DLD1 (cell line): ENCODE measurements around the gene LRRN2.

Experiments
- in situ Hi-C: cut with HindIII; loops from 2 replicates; pipeline ENCODE4 v1.10.0; 2017; ENCODE audit warnings: low sequenced_read_pairs

LRRN2 gene

GRCh38 chr1:204669579-204669978, 16.0 kb downstream of the LRRN2 start:
- in situ Hi-C loops = no loop called here

- in situ Hi-C loops = no loop called here
These were observed 21.2 kb downstream of the LRRN2 start for GRCh38 chr1:204664384-204664651.

DNA sequence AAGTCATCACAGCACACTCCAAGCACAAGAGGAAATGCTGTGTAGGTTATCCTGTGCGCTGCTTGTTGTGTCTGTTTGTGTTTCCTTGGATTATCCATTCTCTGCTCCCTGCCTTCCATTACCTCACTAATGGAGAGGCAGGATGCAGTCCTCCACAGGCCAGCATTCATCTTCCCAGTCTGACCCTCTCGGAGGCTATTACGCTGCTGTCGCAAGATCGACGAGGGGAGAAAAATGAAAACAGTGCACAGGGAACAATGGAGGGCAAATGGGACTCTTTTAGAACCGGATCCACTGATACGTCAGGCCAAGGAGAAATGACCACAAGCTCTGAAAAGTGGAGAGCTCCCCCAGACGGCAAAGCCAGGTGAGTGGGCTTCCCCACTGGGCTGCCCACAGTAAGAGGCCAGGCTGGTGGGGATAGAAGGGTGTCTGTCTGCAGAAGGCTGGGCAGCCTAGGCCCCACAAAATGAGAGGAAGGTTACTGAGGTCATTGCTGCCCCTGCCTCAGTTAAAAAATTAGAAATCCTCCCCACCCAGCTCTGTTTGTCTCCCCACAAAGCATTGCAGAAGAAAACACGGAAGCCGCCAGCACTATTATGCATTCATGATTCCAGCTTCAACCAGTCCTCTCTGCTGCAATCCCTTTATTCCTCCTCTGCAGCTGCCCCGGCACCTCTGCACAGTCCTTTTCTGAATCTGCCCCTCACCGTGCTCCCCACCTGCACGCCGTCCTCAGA, 21.7 kb downstream of the LRRN2 start:
- in situ Hi-C loops = no loop called here

- in situ Hi-C loops = no loop called here
These were observed 23.0 kb downstream of the LRRN2 start for GRCh38 chr1:204662530-204662929.

DNA sequence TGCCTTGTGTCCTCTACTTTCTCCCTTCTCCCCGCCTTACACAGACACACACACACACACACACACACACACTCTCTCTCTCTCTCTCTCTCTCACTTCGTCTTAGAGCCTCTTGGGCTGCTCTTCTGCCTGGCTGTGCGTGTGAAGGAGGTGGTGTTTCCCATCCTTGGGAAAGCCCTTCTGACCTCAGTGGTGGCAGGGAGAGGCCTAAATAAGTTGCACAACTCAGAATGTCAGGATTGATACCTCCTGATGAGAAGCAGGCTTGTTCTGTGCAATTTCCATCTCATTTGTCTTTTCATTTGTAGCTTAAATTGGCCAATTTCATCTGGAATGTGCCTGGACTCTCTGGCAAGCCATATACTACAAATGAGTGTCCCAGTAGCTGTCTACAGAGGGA, 25.0 kb downstream of the LRRN2 start:
- in situ Hi-C loops = no loop called here

DNA sequence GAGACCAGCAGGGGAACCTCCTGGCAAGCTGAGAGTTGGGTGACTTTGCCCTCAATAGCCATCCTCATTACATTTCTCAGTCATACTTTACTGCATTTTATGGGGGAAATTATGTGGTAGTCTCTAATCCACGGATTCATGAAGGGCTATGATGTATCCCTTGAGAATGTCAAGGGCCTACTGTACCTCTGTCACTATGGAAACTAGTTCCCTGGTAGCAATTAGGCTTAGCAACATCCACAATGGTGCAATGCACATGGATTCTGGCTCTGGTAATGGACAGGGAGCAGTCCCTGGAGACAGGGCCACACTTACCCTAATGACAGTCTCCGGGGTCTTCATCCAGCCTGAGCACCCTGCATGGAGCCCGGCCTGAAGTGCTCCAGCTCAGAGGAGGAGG, 26.5 kb downstream of the LRRN2 start:
- in situ Hi-C loops = no loop called here

DNA sequence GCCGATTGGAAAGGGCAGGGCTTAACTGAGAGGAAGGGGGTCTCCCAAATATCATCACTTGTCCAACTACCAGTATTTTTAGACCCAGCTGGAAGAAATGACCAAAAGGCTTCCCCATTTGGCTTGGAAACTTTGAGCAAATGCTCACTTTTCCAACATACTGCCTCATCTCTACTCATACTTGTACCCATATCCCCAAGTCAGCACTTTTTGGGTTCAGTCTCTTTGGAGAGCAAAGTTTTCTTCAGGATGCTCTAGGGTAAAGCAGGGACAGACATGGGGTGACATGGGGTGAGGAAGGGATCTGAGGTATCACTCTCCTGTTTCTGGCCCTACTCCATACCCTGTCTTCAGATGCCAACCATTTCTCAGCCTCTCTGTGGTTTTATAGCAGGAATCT, 27.2 kb downstream of the LRRN2 start:
- in situ Hi-C loops = no loop called here

- in situ Hi-C loops = no loop called here
These were observed 31.8 kb downstream of the LRRN2 start for GRCh38 chr1:204653590-204654340.

DNA sequence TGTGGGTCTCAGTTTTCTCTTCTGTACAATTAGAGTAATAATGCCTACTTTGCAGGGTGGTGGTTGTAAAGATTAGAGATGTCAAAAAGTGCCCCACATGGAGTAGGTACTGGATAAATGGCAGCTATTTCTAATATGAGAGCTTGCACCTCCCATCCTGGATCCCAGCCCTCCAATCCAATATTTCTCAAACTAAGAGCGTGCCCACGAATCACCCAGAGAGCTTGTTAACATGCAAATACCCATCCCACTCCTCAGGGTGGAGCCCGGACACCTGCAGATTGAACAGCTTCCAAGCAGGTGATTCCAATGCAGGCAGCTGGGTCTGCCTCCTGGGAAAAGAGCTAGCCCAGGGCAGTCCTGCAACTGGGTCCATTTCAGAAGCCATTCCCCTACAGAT, 33.0 kb downstream of the LRRN2 start:
- in situ Hi-C loops = no loop called here

- in situ Hi-C loops = no loop called here
These were observed 33.6 kb downstream of the LRRN2 start for GRCh38 chr1:204651843-204652421.

GRCh38 chr1:204650911-204651570, 34.5 kb downstream of the LRRN2 start:
- in situ Hi-C loops = no loop called here

DNA sequence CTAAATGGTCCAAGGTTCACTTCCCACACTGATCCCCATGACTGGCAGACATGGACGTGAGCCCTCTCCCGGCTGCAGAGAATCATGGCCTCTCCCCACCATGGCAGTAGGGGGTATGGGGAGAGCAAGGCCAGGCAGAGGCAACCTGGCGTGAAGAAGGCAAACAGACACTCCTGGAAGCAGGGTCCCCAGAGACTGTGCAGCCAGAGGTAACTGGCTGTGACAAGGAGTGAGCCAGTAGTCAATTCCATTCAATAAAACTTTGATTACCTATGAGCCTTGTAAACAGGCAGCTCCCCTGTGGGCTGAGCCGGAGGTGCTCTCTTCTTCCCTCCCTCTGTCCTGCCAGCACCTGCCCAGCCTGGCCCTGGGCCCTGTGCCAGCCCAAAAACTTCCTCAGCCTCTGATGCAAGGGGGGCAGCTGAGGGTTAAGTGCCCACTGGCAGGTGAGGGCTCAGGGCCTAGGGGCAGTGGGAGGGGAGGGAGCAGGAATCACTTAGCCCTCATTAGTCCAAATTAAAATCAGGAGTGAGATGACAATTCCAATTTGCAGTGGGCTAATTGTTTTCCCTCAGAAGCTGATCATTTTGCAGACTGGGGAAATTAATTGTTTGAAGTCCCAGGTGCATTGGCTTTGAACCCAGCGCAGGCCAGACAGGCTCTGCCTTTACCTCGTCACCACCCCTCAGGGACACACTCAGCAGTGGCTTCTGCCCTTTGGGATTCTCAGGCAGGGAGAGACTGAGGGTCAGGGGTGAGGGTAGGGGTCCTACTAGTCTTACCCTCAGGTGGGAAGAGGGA, 35.6 kb downstream of the LRRN2 start:
- in situ Hi-C loops = no loop called here

GRCh38 chr1:204648576-204648975, 37.0 kb downstream of the LRRN2 start:
- in situ Hi-C loops = no loop called here

DNA sequence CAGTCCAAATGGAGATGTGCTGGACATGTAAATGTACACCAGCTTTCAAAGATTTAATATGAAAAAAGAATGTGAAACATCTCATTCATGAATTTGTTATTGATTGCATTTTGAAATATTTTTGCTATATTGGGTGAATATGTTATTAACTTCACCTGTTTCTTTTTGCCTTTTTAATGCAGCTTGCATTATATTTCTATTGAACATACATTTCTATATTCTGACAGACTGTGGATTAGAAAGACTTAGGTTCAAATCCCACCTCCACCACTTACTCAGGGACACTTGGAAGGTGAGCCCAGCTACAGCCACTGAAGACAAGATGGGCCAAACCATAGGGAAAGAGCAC, 37.8 kb downstream of the LRRN2 start:
- in situ Hi-C loops = no loop called here

DNA sequence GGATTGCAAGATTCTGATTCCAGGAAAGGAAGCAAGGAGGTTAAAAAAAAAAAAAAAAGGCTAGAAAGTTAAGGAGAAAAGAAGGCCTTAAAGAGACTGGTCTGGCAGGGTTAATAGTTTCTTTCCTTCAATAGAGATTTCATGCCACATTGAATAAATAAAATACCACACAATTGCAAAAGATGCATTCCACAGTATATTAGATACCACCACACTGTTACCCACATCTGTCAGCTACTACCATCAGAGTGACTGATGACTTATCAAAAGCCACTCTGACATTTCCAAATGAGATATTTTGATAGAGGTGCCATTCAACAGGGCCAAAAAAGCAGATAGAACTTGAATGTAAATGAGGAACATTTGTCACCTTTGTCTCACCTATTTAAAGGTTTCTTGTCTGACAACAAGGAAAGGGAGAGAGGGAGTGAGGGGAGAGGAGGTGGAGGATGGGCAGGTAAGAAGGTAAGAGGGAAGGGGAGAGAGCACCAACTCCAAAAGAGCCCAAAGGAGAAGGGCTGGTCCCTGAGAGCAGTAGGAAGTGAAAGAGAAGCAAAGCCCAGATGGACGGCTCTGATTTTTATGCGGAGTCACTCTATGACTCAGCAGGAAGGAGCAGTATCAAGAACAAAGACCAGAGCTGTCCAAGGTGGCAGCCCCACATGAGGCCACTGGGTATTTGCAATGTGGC, 38.3 kb downstream of the LRRN2 start:
- in situ Hi-C loops = no loop called here

DNA sequence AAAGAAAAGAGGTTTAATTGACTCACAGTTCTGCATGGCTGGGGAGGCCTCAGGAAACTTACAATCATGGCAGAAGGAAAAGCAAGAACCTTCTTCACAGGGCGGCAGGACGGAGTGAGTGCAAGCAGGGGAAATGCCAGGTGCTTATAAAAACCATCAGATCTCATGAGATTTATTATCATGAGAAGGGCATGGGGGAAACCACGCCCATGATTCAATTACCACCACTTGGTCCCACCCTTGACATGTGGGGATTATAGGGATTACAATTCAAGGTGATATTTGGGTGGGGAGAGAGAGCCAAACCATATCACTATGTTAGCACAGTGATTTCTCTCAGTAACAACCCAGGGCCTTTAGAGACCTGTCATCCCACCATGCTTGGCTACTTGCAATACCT, 39.9 kb downstream of the LRRN2 start:
- in situ Hi-C loops = no loop called here

DNA sequence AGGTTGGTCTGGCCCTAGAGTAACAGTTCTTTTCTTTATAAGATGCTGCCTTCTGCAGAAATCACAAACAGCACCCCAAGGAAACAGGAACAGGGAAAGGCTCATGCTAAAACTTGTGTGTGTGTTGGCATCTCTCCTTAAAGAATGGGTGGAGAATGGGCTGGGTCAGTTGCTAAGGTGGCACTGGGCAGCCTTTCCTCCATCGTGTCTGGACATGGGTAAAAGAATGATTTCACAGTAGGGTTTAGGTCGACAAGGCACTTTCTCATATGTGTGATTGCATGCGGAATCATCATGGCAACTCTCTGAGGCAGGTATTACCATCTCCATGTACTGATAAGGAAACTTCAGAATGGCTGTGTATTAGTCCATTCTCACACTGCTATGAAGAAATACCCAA, 40.3 kb downstream of the LRRN2 start:
- in situ Hi-C loops = no loop called here

- in situ Hi-C loops = no loop called here
These were observed 42.0 kb downstream of the LRRN2 start for GRCh38 chr1:204643503-204643902.

DNA sequence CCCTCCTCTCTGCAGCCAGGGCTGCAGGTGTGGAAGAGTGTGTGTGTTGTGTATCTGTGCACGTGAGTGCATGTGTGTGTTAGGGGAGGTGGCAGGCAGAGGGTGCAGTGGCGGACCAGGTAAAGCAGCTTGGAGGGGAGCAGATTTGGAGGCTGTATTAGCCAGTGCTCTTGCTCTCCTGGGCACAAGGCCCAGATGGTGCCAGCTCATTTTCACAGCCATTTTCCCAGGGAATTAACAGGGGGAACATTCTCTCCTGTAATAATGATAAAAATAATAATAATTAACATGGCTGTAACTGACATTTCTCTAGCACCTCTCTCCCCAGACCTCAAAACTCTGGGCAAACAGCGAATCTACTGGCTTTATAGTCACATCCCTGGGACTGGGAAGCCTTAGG, 43.6 kb downstream of the LRRN2 start:
- in situ Hi-C loops = no loop called here

GRCh38 chr1:204641455-204641854, 44.1 kb downstream of the LRRN2 start:
- in situ Hi-C loops = no loop called here

GRCh38 chr1:204640578-204640977, 45.0 kb downstream of the LRRN2 start:
- in situ Hi-C loops = no loop called here
